K562 (cell line): ENCODE data around the gene GRIA2. TPM values are rescaled to one million over a fixed set of nuclear protein-coding genes. Genes with fewer than 3 reads are reported as not detected.

Experiments
- ATAC-seq: fragments of 200-7000 bp; cut with Tn5 transposase; 3 replicates; pipeline ENCODE4 v1.9.1; 2020; ENCODE audit warnings: moderate library complexity
- BruUV-seq: library from RNA; stranded (reverse); fragments of 400-500 nt; replicated peaks from 2 replicates; lab custom pipeline; 2021; lab: Mats Ljungman, UMichigan
- CTCF ChIA-PET: fragments of 300-600 bp; formaldehyde crosslinking; extraction: SDS; loops from one replicate; lab custom pipeline; 2021; ENCODE audit warnings: low intra/inter-chr PET ratio; lab: Yijun Ruan, JAX
- POLR2A ChIA-PET: fragments of 300-600, 350-650 bp; sonication (Branson Sonifier 250); formaldehyde crosslinking; extraction: SDS; loops from one replicate; lab custom pipeline; 2021; ENCODE audit warnings: antibody characterized with exemption, inconsistent platforms; lab: Yijun Ruan, JAX
- DNase-seq, 4 experiments: peaks; one replicate each; pipeline versions ENCODE4 v3.0.0 to v3.0.0-alpha.2; 2011 to 2018; ENCODE audit warnings: low spot score in 3 of 4, mixed read lengths in 3 of 4; ENCODE audit errors: extremely low read depth in 1 of 4
- FAIRE-seq: peaks from 2 replicates; lab custom pipeline; 2011; peaks lifted over from hg19 to GRCh38; lab: Jason Lieb, UNC
- H2AFZ ChIP-seq: 2 replicates; pipeline ENCODE4 v1.6.0; 2011; ENCODE audit warnings: low read depth, low read length, control low read depth, inconsistent platforms
- H3K27ac ChIP-seq: fragments of 200-600 bp; 3 replicates; pipeline ENCODE4 v1.8.0; 2011; ENCODE audit warnings: low read depth, mild to moderate bottlenecking, control low read depth, inconsistent platforms, low read length, moderate library complexity, mixed read lengths; ENCODE audit errors: extremely low read depth
- H3K27me3 ChIP-seq, 2 experiments: fragments of 300-600 bp in 1 of 2; 2 replicates in 1 of 2; 3 replicates in 1 of 2; pipeline versions ENCODE4 v1.6.0 to v1.8.0; 2011; ENCODE audit warnings: inconsistent platforms in 2 of 2, low read length in 2 of 2, mild to moderate bottlenecking in 1 of 2, mixed read lengths in 1 of 2, moderate library complexity in 1 of 2; ENCODE audit not compliant: control insufficient read depth in 2 of 2, insufficient read depth in 2 of 2
- H3K36me3 ChIP-seq: fragments of 300-600 bp; 3 replicates; pipeline ENCODE4 v1.8.0; 2011; ENCODE audit warnings: mild to moderate bottlenecking, low read length, inconsistent platforms; ENCODE audit not compliant: control insufficient read depth, insufficient read depth
- H3K4me1 ChIP-seq, 2 experiments: fragments of 200-600 bp in 1 of 2; replicated peaks in 1 of 2; 2 replicates in 1 of 2; 3 replicates in 1 of 2; pipeline versions ENCODE4 v1.5.1 to v1.8.0; 2011; ENCODE audit warnings: inconsistent platforms in 2 of 2, low read length in 2 of 2, mild to moderate bottlenecking in 1 of 2, mixed read lengths in 1 of 2, moderate library complexity in 1 of 2; ENCODE audit not compliant: control insufficient read depth in 2 of 2, insufficient read depth in 2 of 2
- H3K4me2 ChIP-seq: 2 replicates; pipeline ENCODE4 v1.6.1; 2011; ENCODE audit warnings: low read length, control low read depth, inconsistent platforms, mixed read lengths; ENCODE audit not compliant: insufficient read depth
- H3K4me3 ChIP-seq: fragments of 200-600 bp; sonication (generic), shearing (Covaris generic); 2 replicates; pipeline ENCODE4 v1.5.1; 2016; ENCODE audit warnings: control low read depth, inconsistent platforms
- H3K79me2 ChIP-seq: fragments of 200-600 bp; 3 replicates; pipeline ENCODE4 v1.8.0; 2011; ENCODE audit warnings: low read length, inconsistent platforms; ENCODE audit not compliant: control insufficient read depth, insufficient read depth
- H3K9ac ChIP-seq, 2 experiments: 2 replicates each; pipeline versions ENCODE4 v1.6.0 to v1.6.1; 2011; ENCODE audit warnings: low read depth in 2 of 2, low read length in 2 of 2, control low read depth in 1 of 2, inconsistent platforms in 1 of 2, mild to moderate bottlenecking in 1 of 2, mixed read lengths in 1 of 2; ENCODE audit not compliant: insufficient read depth in 1 of 2
- H3K9me1 ChIP-seq: one replicate; pipeline ENCODE4 v1.6.0; 2011; ENCODE audit warnings: inconsistent platforms, mild to moderate bottlenecking, low read length, moderate library complexity; ENCODE audit not compliant: control insufficient read depth, insufficient read depth
- H3K9me3 ChIP-seq: replicated peaks from 2 replicates; pipeline ENCODE4 v1.5.1; 2011; ENCODE audit warnings: low read depth, low read length, inconsistent platforms; ENCODE audit not compliant: control insufficient read depth, insufficient read depth
- H4K20me1 ChIP-seq: replicated peaks from 2 replicates; pipeline ENCODE4 v1.6.1; 2011; ENCODE audit warnings: low read length, inconsistent platforms, mixed read lengths; ENCODE audit not compliant: control insufficient read depth, insufficient read depth
- IFI16 ChIP-seq: fragments of 250-450 bp; sonication (Bioruptor Pico); IDR thresholded peaks from 2 replicates; pipeline ENCODE4 v2.1.2; 2022; ENCODE audit warnings: mild to moderate bottlenecking, inconsistent platforms
- RNF2 ChIP-seq: sonication (generic); IDR thresholded peaks from 2 replicates; pipeline ENCODE4 v1.6.1; 2016
- ZNF311 ChIP-seq: fragments of 250-450 bp; sonication (Bioruptor Pico); IDR thresholded peaks from 2 replicates; pipeline ENCODE4 v1.4.0; 2020; ENCODE audit warnings: mild to moderate bottlenecking, moderate library complexity
- WGBS: fragments of 100-300 bp; shearing (Covaris generic); methylation state at CpG from one replicate; pipeline ENCODE4 v1.1.6; 2016; ENCODE audit warnings: low coverage, mixed read lengths; ENCODE audit not compliant: insufficient coverage; ENCODE audit errors: missing lambda C conversion rate; 5-methylcytosine and 5-hydroxymethylcytosine counted together
- in situ Hi-C: fragments of 300-500 bp; cut with MboI; formaldehyde crosslinking; loops from 4 replicates; pipeline ENCODE4 v1.15.0; 2018; ENCODE audit warnings: inconsistent platforms, mixed read lengths
- intact Hi-C: fragments of 100-400 bp; cut with micrococcal nuclease; formaldehyde crosslinking; loops from 2 replicates; pipeline ENCODE4 v1.14.2; 2022
- polyA plus RNA-seq, 8 experiments: library from polyadenylated mRNA; depleted of rRNA in 4 of 8; stranded (reverse) in 5 of 8; unstranded in 3 of 8; fragments of >200 nt; fragmentation: Nextera tagmentation in 2 of 8; fragmentation: Illumina TruSeq in 1 of 8; extraction: Ambion mirVana in 2 of 8; extraction: Trizol in 1 of 8; gene quantifications; 2 replicates each; pipeline versions ENCODE4 v1.2.1 to v1.2.3, GENCODE V29; 2011 to 2014; ENCODE audit warnings: inconsistent platforms in 1 of 8, missing spikeins in 1 of 8
- total RNA-seq, 7 experiments: library from RNA; depleted of rRNA in 6 of 7; stranded (reverse); fragments of >200 nt in 6 of 7; fragmentation: Illumina TruSeq in 2 of 7; extraction: Trizol in 2 of 7; gene quantifications; 2 replicates each; pipeline versions ENCODE4 v1.2.1 to v1.2.3, GENCODE V29; 2011 to 2021; ENCODE audit warnings: low replicate concordance in 1 of 7

The GRIA2 gene
- total and polyA plus RNA-seq, 9 of the 15 experiments (the other 6 are each of a cell fraction or from before 2014, with no cell fraction given), result 0.07 TPM; not detected in 8

DNA sequence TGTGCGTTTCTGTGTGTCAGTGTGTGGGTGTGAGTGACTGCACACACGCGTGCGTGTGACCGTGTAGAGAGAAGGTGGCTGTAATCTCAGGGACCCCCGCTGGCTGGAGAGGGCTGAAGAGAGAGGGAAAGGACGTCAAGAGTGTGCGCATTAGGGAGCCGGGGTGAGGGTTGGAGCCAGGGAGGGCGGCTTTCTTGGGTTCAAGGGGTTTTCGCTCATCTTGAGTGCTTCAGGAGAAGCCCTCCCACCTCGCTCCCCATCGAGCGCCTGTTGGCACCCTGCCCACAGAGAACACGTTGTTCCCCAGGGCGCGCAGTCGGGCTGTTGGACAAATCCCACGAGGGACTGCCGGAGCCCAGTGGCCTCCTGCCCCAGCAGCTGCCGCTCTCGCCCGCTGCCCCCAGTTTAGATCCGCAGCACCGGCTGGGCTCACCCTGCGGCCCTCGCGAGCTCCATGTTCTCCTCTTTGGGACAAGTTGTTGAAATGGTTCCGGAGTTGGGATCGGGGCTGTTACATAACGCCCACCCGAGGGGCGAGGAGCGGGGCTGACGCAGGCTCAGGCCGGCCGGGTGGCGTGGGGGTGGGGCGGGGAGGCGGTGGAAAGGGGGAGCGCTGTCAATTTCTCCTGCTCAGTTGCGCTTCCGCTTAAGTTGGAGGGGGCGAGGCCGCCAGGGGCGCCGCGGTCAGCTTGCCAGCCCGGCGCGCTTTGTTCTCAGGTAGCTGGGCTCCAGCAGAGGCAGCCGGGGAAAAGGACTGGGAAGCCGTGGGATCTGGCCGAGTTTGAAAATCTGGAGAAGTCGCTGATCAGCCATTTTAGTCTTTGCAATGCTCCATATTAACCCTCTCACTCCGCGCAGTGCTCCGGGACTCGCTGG, 1.6 kb downstream of the GRIA2 start:
- Histone ChIP-seq H3K36me3 (no peaks in the 10 kb centered on the region), H3K79me2 (no peaks in the 10 kb centered on the region), H3K9me3 (no peaks in the 10 kb centered on the region), H3K9ac (no peak overlapping the region), H3K4me2 (no peak overlapping the region), H4K20me1 (no peaks in the 10 kb centered on the region), H3K4me1 (no peaks in the 10 kb centered on the region), H3K4me3 (no peak overlapping the region)
- intact Hi-C loops, result no loop called here
- ATAC-seq (no peak), DNase-seq (no peak)
- in situ Hi-C loops, result loop anchor here (25.0 kb wide), 1 partner anchor 740 kb away; no protein-coding TSS in a partner anchor
- POLR2A ChIA-PET, result interaction anchor here (0.7 kb wide), 1 partner anchor 348 kb away, joined by 3 read pairs; no protein-coding TSS in a partner anchor
- TF ChIP-seq ZNF311 (CRISPR knock-in tag) (no peak), RNF2 (no peak)
- TF ChIP-seq, all 486 proteins: peak for 0
- Histone ChIP-seq H2AFZ (no peak overlapping the region), H3K27ac (no peak overlapping the region), H3K9me1 (no peaks in the 10 kb centered on the region), H3K27me3 (no peaks in the 10 kb centered on the region)
- WGBS, result 11% methylated on average over 41 of the region's 59 CpGs
- CTCF ChIA-PET, result no interaction called here
- BruUV-seq, result no TSS peak
- no peak for FAIRE-seq

DNA sequence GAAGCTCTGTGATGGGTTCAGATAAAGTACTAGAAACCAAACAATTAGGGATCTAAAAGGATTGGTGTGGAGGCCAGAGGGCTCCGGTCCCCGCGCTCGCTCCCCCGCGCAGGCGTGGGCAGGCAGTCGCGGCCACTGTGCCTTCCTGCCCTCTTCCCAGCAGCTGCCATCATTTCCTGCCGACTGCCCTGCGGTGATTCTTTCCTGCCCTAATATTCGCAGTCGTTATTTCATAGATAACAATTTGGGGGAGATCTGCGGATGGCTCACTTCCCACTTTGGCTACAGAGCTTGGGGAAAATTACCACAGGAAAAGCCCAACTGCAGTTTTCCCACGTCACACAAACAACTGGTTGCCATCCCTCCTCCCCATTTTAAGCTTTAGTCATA, 2.2 kb downstream of the GRIA2 start:
- Histone ChIP-seq H3K36me3 (no peaks in the 10 kb centered on the region), H3K27me3 (no peaks in the 10 kb centered on the region), H3K27ac (no peak overlapping the region), H3K79me2 (no peaks in the 10 kb centered on the region), H3K9ac (no peak overlapping the region), H4K20me1 (no peaks in the 10 kb centered on the region), H3K4me3 (no peak overlapping the region), H2AFZ (no peak overlapping the region), H3K9me3 (no peaks in the 10 kb centered on the region), H3K4me1 (no peaks in the 10 kb centered on the region), H3K4me2 (no peak overlapping the region), H3K9me1 (no peaks in the 10 kb centered on the region)
- DNase-seq (no peak), FAIRE-seq (no peak), ATAC-seq (no peak)
- 6% methylated on average over 15 of the region's 15 CpGs for WGBS
- no TSS peak for BruUV-seq
- CTCF ChIA-PET, result no interaction called here
- intact Hi-C loops (no loop called here), in situ Hi-C loops (loop anchor here (25.0 kb wide), 1 partner anchor 740 kb away; no protein-coding TSS in a partner anchor)
- POLR2A ChIA-PET, result no interaction called here
- TF ChIP-seq IFI16 (CRISPR knock-in tag), result no peak
